Astrocyte (in vitro differentiated cells and primary cell): ENCODE measurements around the gene ANKRD18B. TPM values are rescaled to one million over a fixed set of nuclear protein-coding genes. Genes with fewer than 3 reads are reported as not detected.
"Not testable (repeated sequence)": the region's sequence is repeated elsewhere in the genome, so short reads cannot be mapped to it uniquely, and the experiment has no call there.

ENCODE experiments used
- DNase-seq: peaks from one replicate; pipeline ENCODE4 v3.0.0-alpha.2; 2010; ENCODE audit warnings: low read depth
- FAIRE-seq: peaks from 2 replicates; lab custom pipeline; 2011; peaks lifted over from hg19 to GRCh38; lab: Jason Lieb, UNC
- H2AFZ ChIP-seq: 2 replicates; pipeline ENCODE4 v1.6.0; 2012; ENCODE audit warnings: low read depth, low read length, inconsistent platforms
- H3K27ac ChIP-seq: 2 replicates; pipeline ENCODE4 v1.5.1; 2011; ENCODE audit warnings: low read depth, low read length, inconsistent platforms
- H3K27me3 ChIP-seq: 2 replicates; pipeline ENCODE4 v1.6.0; 2011; ENCODE audit warnings: low read length, inconsistent platforms; ENCODE audit not compliant: insufficient read depth
- H3K36me3 ChIP-seq: 2 replicates; pipeline ENCODE4 v1.5.1; 2011; ENCODE audit warnings: low read length, inconsistent platforms; ENCODE audit not compliant: insufficient read depth
- H3K4me1 ChIP-seq: 2 replicates; pipeline ENCODE4 v1.5.1; 2011; ENCODE audit warnings: low read length, inconsistent platforms; ENCODE audit not compliant: insufficient read depth
- H3K4me2 ChIP-seq: 2 replicates; pipeline ENCODE4 v1.6.0; 2012; ENCODE audit warnings: low read length, inconsistent platforms
- H3K4me3 ChIP-seq: 2 replicates; pipeline ENCODE4 v1.5.1; 2011; ENCODE audit warnings: low read depth, mild to moderate bottlenecking, low read length, inconsistent platforms; ENCODE audit not compliant: insufficient read depth
- H3K79me2 ChIP-seq: 2 replicates; pipeline ENCODE4 v1.6.0; 2012; ENCODE audit warnings: mild to moderate bottlenecking, low read length, inconsistent platforms; ENCODE audit not compliant: insufficient read depth
- H3K9ac ChIP-seq: 2 replicates; pipeline ENCODE4 v1.6.0; 2012; ENCODE audit warnings: mild to moderate bottlenecking, low read length, inconsistent platforms
- H3K9me3 ChIP-seq: 2 replicates; pipeline ENCODE4 v1.5.1; 2012; ENCODE audit warnings: low read depth, mild to moderate bottlenecking, low read length, inconsistent platforms; ENCODE audit not compliant: insufficient read depth
- H4K20me1 ChIP-seq: 2 replicates; pipeline ENCODE4 v1.6.0; 2012; ENCODE audit warnings: low read length, inconsistent platforms; ENCODE audit not compliant: insufficient read depth
- H3K27ac Mint-ChIP-seq: one replicate; pipeline ENCODE4 v1.8.0; 2021; ENCODE audit warnings: mild to moderate bottlenecking, mixed read lengths; ENCODE audit not compliant: unreplicated experiment
- H3K27me3 Mint-ChIP-seq: one replicate; pipeline ENCODE4 v1.8.0; 2021; ENCODE audit warnings: low read depth, mixed read lengths; ENCODE audit not compliant: unreplicated experiment
- H3K36me3 Mint-ChIP-seq: one replicate; pipeline ENCODE4 v1.8.0; 2021; ENCODE audit warnings: low read depth, mixed read lengths; ENCODE audit not compliant: unreplicated experiment
- H3K4me1 Mint-ChIP-seq: one replicate; pipeline ENCODE4 v1.8.0; 2021; ENCODE audit warnings: low read depth, mixed read lengths; ENCODE audit not compliant: unreplicated experiment
- H3K4me3 Mint-ChIP-seq: one replicate; pipeline ENCODE4 v1.8.0; 2021; ENCODE audit warnings: mild to moderate bottlenecking, moderate library complexity, mixed read lengths; ENCODE audit not compliant: unreplicated experiment
- H3K9me3 Mint-ChIP-seq: one replicate; pipeline ENCODE4 v1.8.0; 2021; ENCODE audit warnings: mild to moderate bottlenecking, mixed read lengths; ENCODE audit not compliant: unreplicated experiment
- EZH2 ChIP-seq: IDR thresholded peaks from 2 replicates; pipeline ENCODE4 v1.6.1; 2012; ENCODE audit warnings: mild to moderate bottlenecking, low read length, inconsistent platforms; ENCODE audit not compliant: insufficient read depth
- total RNA-seq: library from RNA; stranded (reverse); gene quantifications from 2 replicates; pipeline ENCODE4 v1.2.1, GENCODE V29; 2021
- TF ChIP-seq, protein P1 (sequence below): IDR thresholded peaks from 2 replicates; pipeline ENCODE4 v1.5.1; 2011; ENCODE audit warnings: low read depth, mild to moderate bottlenecking, inconsistent platforms, low read length, moderate library complexity; ENCODE audit not compliant: insufficient read depth

The ANKRD18B gene
- total RNA-seq, 1 donor from 2014 or later: 6.3 TPM

DNA sequence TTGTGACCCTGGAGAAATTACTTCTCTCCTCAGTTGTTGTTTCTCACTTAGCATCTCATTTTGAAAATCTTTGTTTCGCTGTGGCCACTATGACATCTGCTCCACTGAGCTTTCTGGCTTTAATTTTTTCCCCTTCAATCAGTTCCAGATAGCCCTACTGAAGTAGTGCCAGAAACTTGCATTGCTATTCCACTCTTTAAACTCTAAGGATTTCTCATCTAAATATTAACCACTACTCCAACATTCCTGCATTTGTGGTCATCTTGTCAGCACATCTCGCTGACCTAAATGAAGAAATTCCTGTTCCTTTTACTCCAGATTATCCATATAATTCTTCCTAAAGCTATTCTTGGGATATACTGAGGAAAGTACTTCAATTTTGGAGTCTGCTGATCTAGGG is 35.0 kb upstream of the ANKRD18B start:
- H3K9ac ChIP-seq: no peak overlapping the region
- H3K79me2 ChIP-seq: no peaks in the 10 kb centered on the region
- H3K4me3 Mint-ChIP-seq: no peak overlapping the region
- H3K4me2 ChIP-seq: no peak overlapping the region
- no peaks in the 10 kb centered on the region for H3K9me3 Mint-ChIP-seq
- H3K27ac Mint-ChIP-seq: peak overlapping the region; percentile 4
- no peak overlapping the region for H3K27ac ChIP-seq
- H3K36me3 ChIP-seq: no peaks in the 10 kb centered on the region
- peaks cover 6% of the 10 kb centered on the region for H3K4me1 ChIP-seq
- no peak for FAIRE-seq
- H3K27me3 Mint-ChIP-seq: no peaks in the 10 kb centered on the region
- H3K9me3 ChIP-seq: no peaks in the 10 kb centered on the region
- no peaks in the 10 kb centered on the region for H3K27me3 ChIP-seq
- TF ChIP-seq, protein P1, sequence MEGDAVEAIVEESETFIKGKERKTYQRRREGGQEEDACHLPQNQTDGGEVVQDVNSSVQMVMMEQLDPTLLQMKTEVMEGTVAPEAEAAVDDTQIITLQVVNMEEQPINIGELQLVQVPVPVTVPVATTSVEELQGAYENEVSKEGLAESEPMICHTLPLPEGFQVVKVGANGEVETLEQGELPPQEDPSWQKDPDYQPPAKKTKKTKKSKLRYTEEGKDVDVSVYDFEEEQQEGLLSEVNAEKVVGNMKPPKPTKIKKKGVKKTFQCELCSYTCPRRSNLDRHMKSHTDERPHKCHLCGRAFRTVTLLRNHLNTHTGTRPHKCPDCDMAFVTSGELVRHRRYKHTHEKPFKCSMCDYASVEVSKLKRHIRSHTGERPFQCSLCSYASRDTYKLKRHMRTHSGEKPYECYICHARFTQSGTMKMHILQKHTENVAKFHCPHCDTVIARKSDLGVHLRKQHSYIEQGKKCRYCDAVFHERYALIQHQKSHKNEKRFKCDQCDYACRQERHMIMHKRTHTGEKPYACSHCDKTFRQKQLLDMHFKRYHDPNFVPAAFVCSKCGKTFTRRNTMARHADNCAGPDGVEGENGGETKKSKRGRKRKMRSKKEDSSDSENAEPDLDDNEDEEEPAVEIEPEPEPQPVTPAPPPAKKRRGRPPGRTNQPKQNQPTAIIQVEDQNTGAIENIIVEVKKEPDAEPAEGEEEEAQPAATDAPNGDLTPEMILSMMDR: no peak
- TF ChIP-seq EZH2: no peak
- no peaks in the 10 kb centered on the region for H3K36me3 Mint-ChIP-seq
- no peak overlapping the region for H3K4me3 ChIP-seq
- H2AFZ ChIP-seq: no peak overlapping the region
- H4K20me1 ChIP-seq: no peaks in the 10 kb centered on the region
- DNase-seq: peak; percentile 77
- H3K4me1 Mint-ChIP-seq: peaks cover 10% of the 10 kb centered on the region

DNA sequence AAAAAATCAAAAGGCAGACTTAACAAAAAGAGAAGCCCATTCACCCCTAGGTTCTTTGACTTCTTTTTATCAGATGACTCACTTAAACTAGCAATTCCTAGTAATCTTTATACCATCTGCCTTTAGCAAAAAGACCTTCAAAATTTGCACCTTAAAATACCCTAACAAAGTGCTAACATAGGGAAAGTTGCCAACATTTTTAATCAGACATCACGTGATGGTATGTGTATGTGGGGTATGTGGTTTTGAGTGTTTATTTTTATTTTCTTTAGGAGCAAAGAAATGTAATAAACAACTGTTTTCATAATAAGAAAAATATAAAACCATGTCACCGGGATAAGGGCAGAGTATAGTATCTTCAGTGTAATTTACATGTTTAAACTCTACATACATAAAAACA is 30.2 kb upstream of the ANKRD18B start:
- not testable (repeated sequence) for H3K9me3 Mint-ChIP-seq, H3K9ac ChIP-seq, FAIRE-seq, DNase-seq, H3K4me3 ChIP-seq, H3K4me1 Mint-ChIP-seq, H4K20me1 ChIP-seq, H3K27ac ChIP-seq, H3K27me3 ChIP-seq, H3K27me3 Mint-ChIP-seq, H3K79me2 ChIP-seq, H3K36me3 ChIP-seq, H2AFZ ChIP-seq, H3K27ac Mint-ChIP-seq, H3K36me3 Mint-ChIP-seq, H3K9me3 ChIP-seq, H3K4me1 ChIP-seq, H3K4me2 ChIP-seq, H3K4me3 Mint-ChIP-seq

DNA sequence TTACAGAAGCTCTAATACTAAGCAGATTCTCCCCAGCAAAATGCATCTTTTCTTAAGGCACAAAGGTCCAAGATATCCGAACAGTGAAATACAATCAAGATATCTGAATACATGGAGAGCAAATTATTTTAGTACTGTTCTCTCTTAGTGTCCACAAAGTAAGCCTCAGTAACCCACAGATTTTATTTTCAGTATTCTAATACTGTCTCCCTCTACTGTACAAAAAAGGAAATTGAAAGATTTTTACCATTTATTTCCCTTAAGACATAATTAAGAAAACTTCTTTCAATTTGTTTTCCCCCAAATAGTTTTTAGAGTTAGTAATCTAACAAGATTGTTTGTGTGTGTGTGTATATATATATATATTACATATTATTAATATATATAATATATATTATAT is 25.7 kb upstream of the ANKRD18B start:
- no peaks in the 10 kb centered on the region for H3K79me2 ChIP-seq
- Mint-ChIP-seq H3K9me3 (no peaks in the 10 kb centered on the region), H3K27ac (no peak overlapping the region), H3K4me3 (no peak overlapping the region), H3K27me3 (no peaks in the 10 kb centered on the region), H3K4me1 (no peaks in the 10 kb centered on the region), H3K36me3 (no peaks in the 10 kb centered on the region)
- no peak overlapping the region for H3K4me2 ChIP-seq
- no peak overlapping the region for H3K9ac ChIP-seq
- H3K4me3 ChIP-seq: no peak overlapping the region
- H3K9me3 ChIP-seq: no peaks in the 10 kb centered on the region
- H3K27me3 ChIP-seq: no peaks in the 10 kb centered on the region
- H2AFZ ChIP-seq: no peak overlapping the region
- no peak for FAIRE-seq
- DNase-seq: no peak
- H3K36me3 ChIP-seq: no peaks in the 10 kb centered on the region
- H4K20me1 ChIP-seq: no peaks in the 10 kb centered on the region
- H3K27ac ChIP-seq: no peak overlapping the region
- TF ChIP-seq, protein P1: peak; percentile 13
- no peak for TF ChIP-seq EZH2
- H3K4me1 ChIP-seq: peaks cover 3% of the 10 kb centered on the region
